HT-29 (cell line): Measurements from ENCODE around the gene AGO4. TPM values are rescaled to one million over a fixed set of nuclear protein-coding genes. Genes with fewer than 3 reads are reported as not detected.
"Not testable (repeated sequence)": the region's sequence is repeated elsewhere in the genome, so short reads cannot be mapped to it uniquely, and the experiment has no call there.

ENCODE experiments used
- DNase-seq: peaks from one replicate; pipeline ENCODE4 v3.0.0-alpha.2; 2015; ENCODE audit warnings: low spot score
- total RNA-seq: library from RNA; depleted of rRNA; stranded (reverse); fragments of >200 nt; shearing (Covaris generic); gene quantifications from 2 replicates; pipeline ENCODE4 v1.2.3, GENCODE V29; 2014

AGO4 gene
- total RNA-seq, 1 experiment from 2014 or later, result 2.8 TPM

DNA sequence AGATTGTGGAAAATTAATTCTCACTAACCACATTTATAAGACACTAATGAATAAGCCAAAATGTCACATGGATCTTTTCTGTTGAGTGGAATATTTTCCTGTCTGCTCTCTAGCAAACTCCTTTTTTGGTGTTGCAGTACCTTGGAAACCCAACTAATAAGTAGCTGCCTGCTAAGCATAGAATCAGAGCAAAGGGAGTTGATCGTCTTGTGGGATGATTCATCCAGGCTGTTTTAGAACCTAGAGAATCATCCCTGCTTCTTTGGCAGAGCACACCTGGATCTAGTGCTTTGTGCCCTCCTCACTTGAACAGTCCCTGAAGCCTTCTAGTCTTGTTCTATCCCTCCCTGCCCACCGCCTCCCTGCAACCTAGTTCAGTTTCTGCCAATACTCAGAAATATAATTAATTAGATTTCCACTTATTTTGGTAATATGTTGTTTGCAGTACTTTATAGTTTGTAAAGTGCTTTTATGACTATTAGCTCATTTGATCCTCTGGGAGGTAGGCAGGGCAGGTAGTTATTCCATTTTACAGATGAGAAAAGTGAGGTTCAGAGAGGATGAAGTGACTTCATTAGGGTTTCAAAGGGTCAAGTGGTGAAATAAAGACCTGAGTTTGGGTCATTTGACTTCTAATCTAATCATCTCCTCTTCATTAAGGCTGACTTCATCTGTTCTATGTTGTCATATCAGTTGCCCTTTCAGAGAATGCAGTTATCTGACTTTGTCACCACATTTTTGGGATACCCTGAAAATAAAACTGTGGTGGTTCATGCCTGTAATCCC, 2.5 kb downstream of the AGO4 start:
- peak; percentile 6 for DNase-seq

DNA sequence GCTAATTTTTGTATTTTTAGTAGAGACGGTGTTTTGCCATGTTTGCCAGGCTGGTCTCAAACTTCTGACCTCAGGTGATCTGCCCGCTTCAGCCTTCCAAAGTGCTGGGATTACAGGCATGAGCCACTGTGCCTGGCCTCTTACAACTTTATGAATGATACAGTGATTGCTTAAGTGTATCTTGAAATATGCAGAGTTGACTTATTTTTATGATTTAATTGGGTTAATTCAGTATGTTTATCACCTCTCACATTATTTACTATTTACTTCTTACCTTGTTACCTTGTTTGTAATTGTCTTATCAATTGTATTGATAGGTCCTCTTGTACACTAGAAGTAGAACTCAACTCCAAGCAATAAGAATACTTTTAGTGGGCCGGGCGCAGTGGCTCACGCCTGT, 4.9 kb downstream of the AGO4 start:
- DNase-seq, result not testable (repeated sequence)

DNA sequence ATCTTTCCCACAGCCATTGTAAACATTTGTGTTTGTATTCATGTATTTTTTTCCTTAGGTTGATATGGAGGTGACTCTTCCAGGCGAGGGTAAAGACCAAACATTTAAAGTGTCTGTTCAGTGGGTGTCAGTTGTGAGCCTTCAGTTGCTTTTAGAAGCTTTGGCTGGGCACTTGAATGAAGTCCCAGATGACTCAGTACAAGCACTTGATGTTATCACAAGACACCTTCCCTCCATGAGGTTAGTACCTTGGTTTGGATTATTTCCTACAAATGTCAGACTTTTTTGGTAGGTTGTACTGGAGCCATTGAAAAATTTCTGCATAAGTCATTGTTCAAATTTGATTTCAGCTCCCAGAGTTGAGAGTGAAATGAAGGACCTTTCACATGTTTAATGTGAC, 17.4 kb downstream of the AGO4 start:
- no peak for DNase-seq

DNA sequence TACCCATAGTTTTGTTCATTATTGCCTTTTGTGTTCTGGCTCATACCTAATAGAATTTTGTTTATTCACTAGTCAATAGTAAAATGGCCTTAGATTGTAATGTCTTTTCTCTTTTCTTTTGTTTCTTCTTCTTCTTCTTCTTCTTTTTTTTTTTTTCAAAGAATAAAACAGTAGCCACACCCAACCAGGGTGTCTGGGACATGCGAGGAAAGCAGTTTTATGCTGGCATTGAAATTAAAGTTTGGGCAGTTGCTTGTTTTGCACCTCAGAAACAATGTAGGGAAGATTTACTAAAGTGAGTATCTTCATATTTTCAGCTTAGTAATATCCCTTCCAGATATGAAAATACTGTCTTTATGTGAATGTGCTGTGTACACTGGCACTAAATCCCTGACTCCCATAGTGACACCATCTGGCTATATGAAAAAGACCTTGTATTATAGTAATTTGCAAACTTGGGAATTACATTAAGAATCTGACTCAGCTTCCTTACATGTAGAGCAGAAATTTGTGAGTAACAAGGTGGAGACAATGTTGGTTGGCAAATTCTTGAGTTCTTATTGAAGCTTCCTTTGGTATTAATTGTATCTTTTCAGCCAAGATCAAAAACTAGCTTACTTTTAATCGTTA, 24.6 kb downstream of the AGO4 start:
- DNase-seq, result no peak

DNA sequence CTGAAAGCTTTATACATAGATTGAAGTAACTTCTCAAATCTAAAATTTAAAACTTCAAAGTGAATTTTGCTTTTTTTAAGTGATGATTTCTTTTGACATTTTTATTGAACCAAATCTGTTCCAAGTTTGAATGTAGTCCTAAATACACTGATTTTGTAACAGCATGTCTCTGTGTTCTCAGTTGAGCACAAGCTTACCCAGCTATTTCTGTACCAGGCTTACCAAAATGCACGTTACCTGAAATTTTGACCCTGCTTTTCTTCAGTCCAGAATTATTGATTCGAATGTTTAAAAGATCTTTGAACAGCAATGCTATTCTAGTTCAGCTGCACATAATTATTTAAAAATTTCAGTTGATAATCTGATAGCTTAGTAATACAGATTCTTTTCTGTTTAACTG, 25.6 kb downstream of the AGO4 start:
- DNase-seq, result no peak

DNA sequence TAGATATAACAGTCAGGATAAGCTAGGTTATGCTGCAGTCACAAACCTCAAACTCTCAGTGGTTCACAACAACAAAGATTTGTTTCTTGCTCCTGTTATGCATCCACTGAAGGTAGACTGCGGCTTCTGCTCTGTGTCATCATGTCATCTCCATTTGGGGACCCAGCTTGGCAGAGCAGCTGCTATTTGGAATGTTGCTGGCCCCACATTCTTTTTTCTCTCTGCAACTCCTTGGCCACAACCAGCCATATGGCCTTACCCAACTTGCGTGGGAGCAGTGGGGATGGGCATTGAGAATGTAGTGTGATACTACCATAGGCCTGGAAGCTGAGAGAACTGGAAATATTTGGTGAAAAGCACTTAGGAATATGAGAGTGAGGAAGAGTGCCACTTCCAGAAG, 26.4 kb downstream of the AGO4 start:
- no peak for DNase-seq

DNA sequence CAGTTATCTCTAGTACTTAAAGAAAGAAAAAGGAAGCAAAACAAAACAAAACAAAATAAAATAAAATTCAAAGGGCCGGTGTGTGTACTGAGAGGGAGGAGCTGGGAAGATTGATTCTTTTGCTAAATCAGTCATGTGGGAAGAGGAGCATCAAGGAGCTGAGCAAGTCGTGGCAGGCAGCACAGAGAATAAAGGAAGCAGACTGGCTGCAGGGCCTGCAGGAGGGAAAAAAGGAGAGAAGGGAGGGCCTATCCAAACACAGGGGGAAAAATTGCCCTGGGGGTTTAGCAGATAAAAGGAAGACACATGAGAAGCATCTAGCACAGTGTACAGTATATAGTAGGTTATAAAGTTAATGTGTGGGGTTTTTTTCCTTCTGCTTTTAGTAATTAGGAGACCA, 27.6 kb downstream of the AGO4 start:
- DNase-seq, result no peak

DNA sequence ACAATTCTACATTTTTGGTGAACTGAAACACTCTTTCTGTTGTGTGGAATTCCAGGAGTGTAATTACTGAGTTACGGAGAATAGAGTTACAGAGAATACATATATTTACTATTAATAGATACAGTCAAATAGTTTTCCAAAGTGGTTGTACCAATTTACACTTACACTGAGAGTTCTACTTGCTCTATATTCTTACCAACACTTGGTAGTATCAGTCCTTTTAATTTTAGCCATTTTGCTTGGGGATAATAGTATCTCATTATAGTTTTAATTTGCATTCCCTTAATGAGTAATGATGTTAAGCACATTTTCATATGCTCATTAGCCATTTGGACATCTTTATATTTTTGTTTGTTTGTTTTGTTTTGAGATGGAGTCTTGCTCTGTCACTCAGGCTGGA, 28.9 kb downstream of the AGO4 start:
- DNase-seq, result no peak

DNA sequence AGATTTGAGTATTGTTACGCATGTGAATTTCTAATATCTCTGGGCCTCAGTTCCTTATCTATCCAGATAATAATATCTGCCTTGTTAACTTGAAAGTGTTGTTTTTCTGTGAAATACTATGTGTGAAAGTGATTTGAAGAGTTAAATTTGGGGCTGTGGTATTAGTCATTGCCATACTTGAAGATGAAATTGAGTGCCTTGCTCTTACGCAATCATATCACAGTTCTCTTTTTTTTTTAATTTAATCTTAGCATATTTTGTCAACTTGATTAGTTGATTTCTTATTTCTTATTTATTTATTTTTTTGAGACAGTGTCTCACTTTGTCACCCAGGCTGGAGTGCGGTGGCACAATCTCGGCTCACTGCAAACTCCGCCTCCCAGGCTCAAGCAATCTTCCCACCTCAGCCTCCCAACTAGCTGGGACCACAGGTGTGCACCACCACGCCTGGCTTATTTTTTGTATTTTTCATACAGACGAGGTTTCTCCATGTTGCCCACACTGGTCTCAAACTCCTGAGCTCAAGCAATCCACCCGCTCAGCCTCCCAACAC, 31.0 kb downstream of the AGO4 start:
- DNase-seq, result no peak

DNA sequence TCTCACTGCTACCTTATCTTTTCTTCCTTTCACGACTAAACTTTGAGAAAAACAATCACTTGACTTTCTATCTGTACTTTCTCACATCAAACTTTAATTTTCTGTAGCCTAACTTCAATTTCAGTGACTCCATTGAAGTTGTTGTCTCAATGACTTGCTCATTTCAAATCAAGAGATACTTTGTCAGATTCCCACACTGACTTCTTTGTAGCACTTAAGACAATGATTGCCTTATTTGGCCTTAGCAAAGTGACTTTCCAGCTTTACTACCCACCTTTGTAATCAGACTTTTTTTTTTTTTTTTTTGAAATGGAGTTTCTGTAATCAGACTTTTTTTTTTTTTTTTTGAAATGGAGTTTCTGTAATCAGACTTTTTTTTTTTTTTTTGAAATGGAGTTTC, 37.0 kb downstream of the AGO4 start:
- no peak for DNase-seq

DNA sequence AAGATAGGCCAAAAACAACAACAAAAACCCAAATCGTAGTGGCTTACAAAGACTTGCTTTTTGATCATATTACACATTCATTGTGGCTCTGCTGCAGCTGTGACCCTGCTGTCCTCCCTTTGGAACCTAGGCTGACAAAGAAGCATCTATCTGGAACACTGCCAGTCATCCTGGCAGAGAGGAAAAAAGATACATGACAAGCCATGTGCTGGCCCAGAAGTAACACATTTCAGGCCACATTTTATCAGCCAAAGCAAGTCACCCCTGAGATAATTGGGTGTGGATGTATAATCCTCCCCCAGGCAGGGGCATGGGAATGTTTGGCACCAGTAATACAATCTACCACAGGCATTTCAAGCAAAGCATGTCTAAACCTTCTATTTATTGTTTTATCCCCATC, 38.0 kb downstream of the AGO4 start:
- no peak for DNase-seq

DNA sequence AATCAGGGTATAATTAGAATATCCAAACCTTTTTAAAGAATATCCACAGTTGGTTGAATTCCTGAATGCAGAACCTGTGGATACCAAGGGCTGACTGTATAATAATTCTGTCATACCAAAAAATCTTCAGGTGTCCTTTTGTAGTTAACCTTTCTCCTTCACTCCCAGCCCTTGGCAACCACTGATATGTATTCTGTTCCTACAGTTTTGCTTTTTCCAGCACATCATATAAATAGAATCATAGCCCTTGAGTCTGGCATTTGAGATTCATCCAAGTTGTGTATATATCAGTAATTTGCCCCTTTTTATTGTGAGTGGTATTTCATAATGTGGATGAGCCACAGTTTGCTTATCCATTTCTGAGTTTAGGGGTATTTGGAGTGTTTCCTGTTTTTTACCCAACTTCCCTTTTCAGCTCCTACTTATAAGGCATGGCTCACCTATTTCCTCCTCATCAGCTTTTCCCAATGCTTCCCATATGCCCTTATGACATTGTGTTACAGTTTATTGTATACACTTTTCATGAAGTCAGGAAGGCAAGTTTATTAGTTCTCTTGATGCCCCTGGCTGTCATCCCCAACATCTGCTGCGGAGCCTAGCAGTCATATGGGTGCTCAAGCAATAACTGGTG, 40.2 kb downstream of the AGO4 start:
- no peak for DNase-seq

DNA sequence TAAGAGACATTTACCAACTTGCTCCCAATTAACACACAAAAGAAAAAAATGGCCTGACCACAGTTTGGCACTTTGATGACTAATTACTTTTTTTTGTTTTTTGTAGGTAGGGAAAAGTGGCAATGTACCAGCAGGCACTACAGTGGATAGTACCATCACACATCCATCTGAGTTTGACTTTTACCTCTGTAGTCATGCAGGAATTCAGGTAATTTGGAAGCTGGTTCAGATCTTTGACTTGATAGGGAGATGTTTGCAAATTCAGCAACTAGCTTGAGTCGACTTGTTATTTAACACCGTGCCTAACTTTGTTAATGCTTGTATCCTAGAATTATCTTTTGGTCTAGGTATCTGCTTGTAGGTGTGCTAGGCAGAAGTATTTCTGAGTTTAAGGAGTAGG, 42.2 kb downstream of the AGO4 start:
- no peak for DNase-seq

DNA sequence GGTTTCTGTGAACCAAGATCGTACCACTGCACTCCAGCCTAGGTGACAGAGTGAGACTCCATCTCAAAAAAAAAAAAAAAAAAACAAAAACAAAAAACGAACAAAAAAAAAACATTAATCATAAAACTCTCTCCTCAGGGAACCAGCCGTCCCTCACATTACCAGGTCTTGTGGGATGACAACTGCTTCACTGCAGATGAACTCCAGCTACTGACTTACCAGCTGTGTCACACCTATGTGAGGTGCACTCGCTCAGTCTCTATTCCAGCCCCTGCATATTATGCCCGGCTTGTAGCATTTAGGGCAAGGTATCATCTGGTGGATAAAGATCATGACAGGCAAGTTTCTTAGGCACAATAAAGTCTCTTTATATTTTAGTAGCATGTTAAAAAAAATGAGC, 42.9 kb downstream of the AGO4 start:
- DNase-seq, result no peak

DNA sequence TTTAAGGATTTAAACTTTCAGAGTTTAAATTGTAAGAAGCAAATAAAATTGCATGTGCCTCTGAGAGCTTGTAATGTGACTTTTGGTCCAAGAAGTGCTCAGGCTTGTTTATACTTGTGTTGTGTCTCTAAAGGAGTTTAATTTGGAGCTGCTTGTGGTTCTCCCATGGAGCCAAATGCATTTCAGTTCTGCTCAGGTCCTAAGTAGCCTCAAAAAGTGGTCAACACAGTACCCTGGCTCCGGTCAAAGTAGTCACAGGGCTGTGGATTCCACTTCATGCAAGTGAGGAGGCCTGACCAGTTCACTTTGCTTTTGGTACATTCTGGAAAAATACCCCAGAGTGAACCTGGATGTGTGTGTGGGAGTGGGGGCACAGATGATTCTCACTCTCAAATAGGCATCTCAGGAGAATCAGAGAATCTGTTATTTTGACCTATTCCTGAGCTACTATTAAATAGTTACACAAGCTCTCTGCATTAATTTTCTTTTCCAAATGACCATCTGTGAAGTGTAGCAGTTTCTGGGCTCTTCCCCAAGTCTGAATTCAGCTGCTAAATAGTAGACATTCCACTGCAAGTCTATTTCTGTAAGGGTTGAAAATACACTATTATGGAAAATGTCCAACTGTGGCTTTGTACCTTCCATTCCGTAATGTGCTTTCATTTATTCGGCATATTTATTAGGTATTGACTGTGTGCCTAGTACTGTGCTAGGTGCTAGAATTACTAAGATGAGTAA, 43.5 kb downstream of the AGO4 start:
- DNase-seq, result no peak

DNA sequence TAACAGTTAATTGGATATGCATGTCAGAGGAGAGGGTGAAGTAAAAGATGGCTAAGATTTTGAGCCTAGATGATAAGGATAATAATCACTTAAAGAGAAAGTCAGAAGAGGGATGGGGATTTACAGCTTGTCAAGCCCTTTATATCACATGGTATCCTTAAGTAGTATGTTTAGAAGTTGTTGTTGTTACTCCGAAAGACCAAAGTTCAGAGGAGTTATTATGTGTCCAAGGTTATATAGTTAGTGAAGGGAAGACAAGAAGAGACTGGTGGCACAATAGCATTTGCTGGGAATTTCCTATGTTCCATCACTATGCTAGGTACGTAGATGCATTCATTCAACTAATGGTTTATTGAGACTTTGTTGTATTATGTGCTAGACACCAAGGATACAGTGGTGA, 44.4 kb downstream of the AGO4 start:
- DNase-seq, result no peak

DNA sequence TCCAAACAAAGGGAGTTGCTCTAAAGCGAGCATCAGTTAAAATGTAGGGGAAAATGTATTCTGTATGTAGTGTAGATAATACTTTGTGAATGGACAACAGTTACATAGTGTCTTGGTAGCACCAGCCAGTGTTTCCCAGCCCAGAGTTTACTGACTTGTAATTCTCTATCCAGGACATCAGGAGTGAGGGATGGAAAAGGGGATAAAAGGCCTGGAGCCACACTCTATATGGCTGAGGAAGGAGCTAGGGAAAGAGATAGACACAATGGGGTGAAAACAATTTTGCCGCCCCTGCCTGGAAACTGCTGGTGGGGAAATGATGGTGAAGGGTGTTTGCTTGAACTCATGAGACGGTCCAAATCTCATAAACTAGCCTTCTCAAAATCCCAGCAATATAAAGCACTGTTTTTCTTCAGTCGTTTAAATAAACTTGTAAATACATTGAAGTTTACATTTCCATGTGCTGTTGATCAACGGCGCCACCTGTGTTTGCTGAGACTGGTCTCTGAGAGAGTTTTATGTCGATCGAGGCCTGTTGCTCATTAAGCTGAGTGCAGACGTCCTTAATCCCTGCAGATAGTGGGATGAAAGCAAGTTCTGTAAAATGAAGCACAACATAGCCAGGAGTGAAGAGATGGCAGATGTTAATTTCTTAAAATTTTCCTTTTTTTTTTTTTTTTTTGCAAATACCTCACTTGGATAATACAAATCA, 47.3 kb downstream of the AGO4 start:
- no peak for DNase-seq

DNA sequence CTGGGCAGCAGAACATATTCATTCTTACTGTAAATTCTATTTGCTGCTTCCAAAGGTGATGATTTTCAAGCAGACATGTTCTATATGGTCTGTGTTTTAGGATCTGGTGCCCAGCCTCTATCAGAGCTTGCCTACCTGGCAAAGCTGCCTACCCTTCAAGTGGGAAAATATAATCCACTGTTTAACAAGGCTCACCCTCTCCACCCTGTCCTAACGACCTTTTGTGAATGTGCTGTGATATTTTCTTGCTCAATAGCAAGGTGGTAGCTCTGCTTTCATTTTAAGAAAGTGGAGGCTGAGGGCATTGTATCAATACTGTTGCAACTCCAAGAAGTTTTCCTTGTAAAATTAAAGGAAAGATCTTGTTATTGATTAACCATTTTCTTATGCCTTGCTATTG, 49.1 kb downstream of the AGO4 start:
- no peak for DNase-seq

DNA sequence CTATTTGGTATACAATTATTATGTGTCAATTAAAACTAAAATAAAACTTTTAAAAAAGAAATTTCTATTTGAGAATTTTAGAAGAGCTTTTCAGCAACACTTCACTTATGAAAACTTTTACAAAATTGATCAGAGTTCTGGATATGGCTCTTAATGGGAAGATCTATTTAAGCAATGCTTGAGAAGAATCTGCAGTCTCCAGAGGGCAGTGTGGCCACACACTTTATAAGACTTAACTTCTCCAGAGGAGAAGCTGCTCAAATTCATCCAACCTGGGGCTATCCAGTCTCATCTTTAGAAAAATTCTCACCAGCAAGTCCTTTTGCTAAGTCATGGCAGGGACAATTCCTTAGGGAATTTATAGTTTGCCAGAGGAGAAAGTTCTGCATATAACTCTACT, 50.0 kb downstream of the AGO4 start:
- peak; percentile 33 for DNase-seq

DNA sequence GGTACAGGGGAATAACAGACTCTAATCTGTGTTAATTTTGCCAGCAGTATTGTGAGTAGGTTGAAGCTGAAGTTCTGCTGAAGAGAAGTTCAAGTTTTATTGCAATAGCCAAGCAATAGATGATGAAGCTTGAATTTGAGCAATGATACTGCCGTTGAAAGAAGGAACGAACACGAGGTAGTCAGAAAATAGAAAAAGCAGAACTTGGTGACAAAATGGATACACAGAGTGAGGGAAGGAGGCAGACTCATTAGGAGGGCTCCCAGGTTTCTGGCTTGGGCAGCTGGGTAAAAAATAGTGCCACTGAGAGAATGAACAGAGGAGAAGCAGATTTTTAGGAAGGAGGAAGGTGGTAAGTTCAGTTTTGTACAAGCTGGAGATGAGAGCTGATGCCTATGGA, 52.9 kb downstream of the AGO4 start:
- DNase-seq, result no peak

DNA sequence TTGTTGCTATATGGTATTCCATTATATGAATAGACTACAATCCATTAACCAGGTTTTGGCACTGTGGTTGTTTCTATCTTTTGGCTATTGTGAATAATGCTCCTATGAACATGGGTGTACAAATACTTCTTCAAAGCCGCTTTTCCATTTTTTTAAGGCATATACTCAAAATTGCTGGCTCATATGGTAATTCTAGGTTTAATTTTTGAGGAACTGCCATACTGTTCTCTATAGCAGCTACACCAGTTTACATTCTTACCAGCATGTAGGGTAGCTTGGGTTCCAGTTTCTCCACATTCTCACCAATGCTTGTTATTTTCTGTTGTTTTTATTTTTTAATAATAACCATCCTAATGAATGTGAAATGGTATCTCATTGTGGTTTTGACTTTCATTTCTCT, 55.3 kb downstream of the AGO4 start:
- DNase-seq, result no peak
